GM18858 (cell line): ENCODE measurements around the gene PALD1.
"Not testable (repeated sequence)": the region's sequence is repeated elsewhere in the genome, so short reads cannot be mapped to it uniquely, and the experiment has no call there.

ENCODE experiments used
- ATAC-seq: cut with Tn5 transposase; IDR thresholded peaks from one replicate; pipeline ENCODE4 v1.9.1; 2021; ENCODE audit not compliant: unreplicated experiment

PALD1 gene

GRCh38 chr10:70600512-70601395 is 122.2 kb downstream of the PALD1 start:
- no peak for ATAC-seq

GRCh38 chr10:70601746-70602145 is 123.2 kb downstream of the PALD1 start:
- no peak for ATAC-seq

GRCh38 chr10:70602665-70603448 is 124.3 kb downstream of the PALD1 start, which contains the start of gene PRF1:
Gene PRF1, minus strand, starts transcription at chr10:70602741. Its CDS starts 1,839 bp downstream, at chr10:70600902.
- no peak for ATAC-seq

GRCh38 chr10:70603449-70603801 is 124.9 kb downstream of the PALD1 start:
- ATAC-seq = no peak

GRCh38 chr10:70604106-70604505 is 125.5 kb downstream of the PALD1 start:
- no peak for ATAC-seq

- ATAC-seq = no peak
Measured at GRCh38 chr10:70605161-70605560, 126.6 kb downstream of the PALD1 start.

GRCh38 chr10:70607936-70608335 is 129.4 kb downstream of the PALD1 start:
- no peak for ATAC-seq

- no peak for ATAC-seq
Measured at GRCh38 chr10:70613941-70614340, 135.4 kb downstream of the PALD1 start.

- not testable (repeated sequence) for ATAC-seq
Measured at GRCh38 chr10:70614364-70614763, 135.8 kb downstream of the PALD1 start.

- no peak for ATAC-seq
Measured at GRCh38 chr10:70615211-70615610, 136.6 kb downstream of the PALD1 start.

GRCh38 chr10:70615784-70616522 is 137.4 kb downstream of the PALD1 start:
- no peak for ATAC-seq

GRCh38 chr10:70616761-70617160 is 138.2 kb downstream of the PALD1 start:
- ATAC-seq = no peak
